T-helper 9 cell (primary cell): Measurements from ENCODE around the gene AHDC1.
A peak's percentile ranks its signal among the peaks of the same experiment; 100 is the strongest.
"Not testable (repeated sequence)": the region's sequence is repeated elsewhere in the genome, so short reads cannot be mapped to it uniquely, and the experiment has no call there.

ENCODE experiments used
- DNase-seq: peaks from one replicate; pipeline ENCODE4 v3.0.0-alpha.2; 2020

Gene AHDC1

GRCh38 chr1:27632387-27633297, 28.7 kb upstream of the AHDC1 start:
- DNase-seq, result no peak

GRCh38 chr1:27630859-27631491, 27.0 kb upstream of the AHDC1 start:
- DNase-seq, result no peak

DNA sequence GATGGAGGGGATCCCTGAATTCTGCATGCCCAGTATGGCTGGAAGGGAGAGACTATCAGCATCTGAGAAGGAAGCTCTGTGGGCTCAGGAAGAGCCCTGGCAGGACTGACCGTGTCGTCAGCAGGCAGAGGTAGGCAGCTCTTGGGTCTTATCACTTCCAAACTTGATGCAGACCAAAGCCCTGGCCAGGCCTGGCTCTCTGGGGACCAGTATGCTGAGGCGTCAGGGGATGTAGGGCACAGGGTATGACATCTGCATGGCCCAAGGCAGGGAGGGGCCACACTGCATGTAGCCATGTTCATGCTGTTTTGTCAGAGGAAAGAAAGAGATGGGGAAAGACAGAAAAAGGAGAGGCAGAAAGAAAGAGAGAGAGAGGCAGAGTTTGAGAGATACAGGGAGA, 24.8 kb upstream of the AHDC1 start:
- no peak for DNase-seq

- not testable (repeated sequence) for DNase-seq
Measured at GRCh38 chr1:27627733-27628132, 23.8 kb upstream of the AHDC1 start.

- no peak for DNase-seq
Measured at GRCh38 chr1:27627061-27627460, 23.1 kb upstream of the AHDC1 start.

- no peak for DNase-seq
Measured at GRCh38 chr1:27626031-27626935, 22.3 kb upstream of the AHDC1 start.

DNA sequence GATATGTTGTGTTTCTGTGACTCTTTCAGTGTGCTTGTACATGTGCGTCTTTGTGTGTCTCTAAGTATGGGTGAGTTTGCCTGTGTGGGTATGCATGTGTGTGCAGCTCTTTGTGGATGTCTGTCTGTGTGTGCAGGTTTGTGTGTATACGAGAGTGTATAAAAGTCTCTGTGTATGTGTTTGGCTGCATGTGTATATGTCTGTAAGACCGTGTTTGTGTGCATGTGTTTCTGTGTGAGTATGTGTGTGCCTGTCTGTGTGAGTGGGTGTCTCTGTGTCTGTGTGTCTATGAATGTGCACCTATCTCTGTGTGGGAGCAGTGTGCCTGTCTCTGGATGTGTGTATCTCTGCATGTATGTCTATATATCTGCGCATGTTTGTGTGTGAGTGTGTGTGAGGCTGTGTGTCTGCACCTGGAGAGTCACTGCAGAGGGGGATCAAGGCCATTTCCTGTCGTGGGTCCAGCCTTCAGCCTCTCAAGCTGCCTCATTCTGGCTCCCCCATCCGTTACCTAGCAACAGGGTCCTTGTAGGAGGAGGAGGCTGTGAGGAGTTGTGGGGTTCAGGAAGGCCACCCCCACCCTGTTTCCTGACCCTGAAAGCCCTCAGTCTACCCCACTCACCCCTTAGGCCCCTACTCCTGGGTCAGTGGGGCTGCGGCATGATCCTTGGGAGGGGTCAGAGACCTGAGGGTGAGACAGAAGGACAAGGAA, 20.7 kb upstream of the AHDC1 start:
- DNase-seq, result no peak

- DNase-seq, result no peak
Measured at GRCh38 chr1:27623327-27624212, 19.6 kb upstream of the AHDC1 start.

DNA sequence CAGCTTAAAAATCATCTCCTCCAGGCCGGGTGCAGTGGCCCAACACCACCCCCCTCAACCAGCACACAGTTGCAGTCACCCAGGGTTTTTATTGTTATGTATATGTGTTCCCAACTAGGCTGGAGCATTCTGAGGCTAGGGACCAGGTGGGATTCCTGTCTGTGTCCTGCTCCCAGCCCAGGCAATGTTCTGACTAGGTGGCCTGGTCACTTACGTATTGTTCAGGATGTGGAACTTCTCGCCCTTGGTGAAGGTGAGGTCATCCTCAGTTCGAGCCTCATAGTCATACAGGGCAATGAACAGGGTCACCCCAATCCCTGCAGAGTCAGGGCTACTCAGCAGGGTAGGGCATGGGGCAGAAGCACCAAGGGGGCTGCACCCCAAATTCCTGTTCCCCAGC, 18.9 kb upstream of the AHDC1 start:
- DNase-seq, result no peak

- DNase-seq, result no peak
Measured at GRCh38 chr1:27621051-27621920, 17.3 kb upstream of the AHDC1 start.

DNA sequence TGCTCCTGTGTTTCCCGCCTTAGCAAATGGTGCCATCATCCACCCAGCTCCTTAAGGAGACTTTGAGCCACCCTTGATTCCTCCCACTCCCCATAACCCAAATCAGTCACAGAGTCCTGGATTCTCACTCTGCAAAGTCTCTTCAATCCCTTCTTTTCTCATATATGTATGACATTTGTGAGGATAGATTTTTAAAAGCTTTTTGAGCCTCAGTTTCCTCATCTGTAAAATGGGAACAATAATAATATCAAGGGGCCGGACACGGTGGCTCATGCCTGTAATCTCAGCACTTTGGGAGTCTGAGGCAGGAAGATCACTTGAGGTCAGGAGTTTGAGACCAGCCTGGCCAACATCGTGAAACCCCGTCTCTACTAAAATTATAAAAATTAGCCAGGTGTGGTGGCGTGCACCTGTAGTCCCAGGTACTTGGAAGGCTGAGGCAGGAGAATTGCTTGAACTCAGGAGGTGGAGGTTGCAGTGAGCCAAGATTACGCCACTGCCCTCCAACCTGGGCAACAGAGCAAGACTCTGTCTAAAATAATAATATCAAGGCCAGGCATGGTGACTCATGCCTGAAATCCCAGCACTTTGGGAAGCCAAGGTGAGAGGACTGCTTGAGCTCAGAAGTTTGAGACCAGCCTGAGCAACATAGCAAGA, 16.0 kb upstream of the AHDC1 start:
- not testable (repeated sequence) for DNase-seq

DNA sequence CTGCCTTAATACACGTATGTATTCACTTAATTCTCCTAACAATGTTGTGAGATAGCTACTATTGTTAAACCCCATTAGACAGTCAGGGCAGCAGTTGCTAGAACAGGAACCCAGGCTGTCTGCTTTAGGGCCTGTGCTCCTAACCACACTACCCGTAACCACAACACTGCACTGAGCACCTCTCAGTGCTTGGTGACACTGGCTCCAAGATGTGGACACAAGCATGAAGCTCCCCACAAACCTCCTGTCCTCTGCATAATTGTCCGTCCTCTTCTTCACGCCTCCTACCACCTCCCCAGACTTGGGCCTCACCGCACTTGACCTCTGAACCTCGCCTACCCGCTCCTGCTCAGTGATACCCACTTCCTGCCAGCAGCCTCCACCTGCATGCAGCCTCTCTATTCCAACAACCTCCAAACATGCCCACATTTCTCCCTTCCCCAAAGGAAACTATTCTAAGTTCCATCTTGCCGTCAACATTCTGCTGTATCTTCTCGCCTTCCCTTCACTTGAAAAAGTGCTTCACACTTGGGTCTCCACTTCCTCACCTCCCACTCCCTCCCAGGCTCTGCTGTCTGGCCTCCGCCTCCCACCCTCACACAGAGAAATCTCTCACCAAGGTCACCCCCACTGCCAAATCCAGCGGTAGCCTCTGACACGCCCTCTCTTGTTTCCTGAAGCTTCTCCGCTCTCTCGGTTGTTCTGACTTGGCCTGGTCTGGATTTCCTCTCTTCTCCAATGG, 14.6 kb upstream of the AHDC1 start:
- peak; percentile 27 for DNase-seq

DNA sequence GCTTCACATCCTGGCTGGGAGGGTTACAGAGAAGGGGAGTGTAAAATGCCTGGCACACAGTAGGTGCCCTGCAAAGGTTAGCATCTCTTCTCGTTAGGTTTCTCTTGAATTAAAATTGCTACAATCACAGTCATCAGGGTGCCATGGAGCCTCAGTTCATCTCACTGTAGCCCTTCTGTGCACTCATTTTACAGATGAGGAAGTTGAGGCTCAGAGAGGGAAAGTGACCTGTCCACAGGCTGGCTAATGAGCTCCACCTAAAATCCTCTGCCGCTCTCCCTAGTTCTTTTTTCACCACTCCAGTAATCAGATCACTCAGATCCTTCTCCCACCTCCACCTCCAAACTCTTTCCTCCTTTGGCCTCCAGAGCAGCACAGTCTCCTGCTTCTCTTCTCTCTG, 13.5 kb upstream of the AHDC1 start:
- DNase-seq, result no peak

GRCh38 chr1:27616441-27616840, 12.5 kb upstream of the AHDC1 start:
- no peak for DNase-seq

- no peak for DNase-seq
Measured at GRCh38 chr1:27615346-27616192, 11.6 kb upstream of the AHDC1 start.

GRCh38 chr1:27614625-27615344, 10.8 kb upstream of the AHDC1 start:
- DNase-seq, result no peak

DNA sequence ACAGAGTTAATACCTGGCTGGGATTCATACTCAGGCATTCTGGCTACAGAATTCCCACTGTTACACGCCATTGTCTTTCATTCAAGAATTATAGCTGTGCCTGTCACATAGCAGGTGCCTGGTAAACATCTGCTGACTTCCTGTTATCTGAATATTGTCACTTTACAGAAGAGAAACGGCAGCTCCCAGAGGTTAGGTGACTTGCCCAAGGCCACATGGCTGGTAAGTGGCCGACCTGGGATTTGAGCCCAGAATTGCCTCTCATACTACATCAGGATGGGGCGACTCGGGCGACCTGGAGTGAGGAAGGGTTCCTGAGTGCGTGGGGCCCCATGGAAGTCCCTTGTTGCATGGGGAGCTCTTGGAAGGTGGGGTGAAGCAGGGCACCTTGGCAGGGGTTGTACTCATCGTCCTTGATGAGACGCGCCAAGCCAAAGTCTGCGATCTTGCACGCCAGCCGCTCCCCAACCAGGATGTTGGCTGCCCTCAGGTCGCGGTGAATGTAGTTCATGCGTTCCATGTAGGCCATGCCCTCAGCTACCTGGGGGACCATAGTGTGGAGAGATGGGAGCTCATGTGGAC, 10.2 kb upstream of the AHDC1 start:
- no peak for DNase-seq
